CD4-positive, alpha-beta T cell treated with Interleukin-15 for 4 hours (primary cell): ENCODE data around the gene TAOK3.

Experiments used
- DNase-seq: peaks from one replicate; pipeline ENCODE4 v3.0.0-alpha.2; 2020; ENCODE audit warnings: low spot score

The TAOK3 gene

DNA sequence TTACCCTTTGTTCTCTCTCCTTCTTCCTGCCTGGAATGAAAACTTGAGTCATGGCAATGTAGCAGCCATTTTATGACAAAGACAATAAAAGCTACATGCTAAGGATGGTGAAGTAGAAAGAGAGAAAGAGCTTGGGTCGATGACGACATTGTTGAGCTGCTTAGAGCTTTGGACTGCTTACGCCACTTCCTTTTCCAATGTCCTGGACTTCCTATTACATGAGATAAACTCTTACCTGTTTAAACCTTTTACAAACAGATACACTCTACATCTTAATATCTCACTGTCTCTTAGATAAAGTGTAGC is 166.6 kb downstream of the TAOK3 start:
- DNase-seq, result no peak

DNA sequence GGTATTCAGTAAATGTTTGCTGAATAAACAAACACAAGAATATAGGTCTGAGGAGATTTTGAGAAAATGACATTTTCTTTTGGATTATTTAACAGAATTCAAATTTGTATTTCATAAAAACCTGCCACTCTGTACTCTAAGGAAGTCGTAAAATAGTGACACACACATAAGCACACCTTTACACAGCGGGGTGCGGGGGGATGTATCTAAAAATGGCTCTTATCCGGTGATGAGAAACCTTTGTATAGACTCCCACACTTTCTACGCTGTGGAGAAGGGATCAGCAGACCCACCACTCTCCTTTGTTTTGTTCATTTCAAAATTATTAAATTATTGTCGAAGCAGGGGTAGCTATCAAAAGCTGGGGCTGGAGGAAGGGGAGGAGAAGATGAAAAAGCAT is 178.7 kb downstream of the TAOK3 start:
- no peak for DNase-seq

DNA sequence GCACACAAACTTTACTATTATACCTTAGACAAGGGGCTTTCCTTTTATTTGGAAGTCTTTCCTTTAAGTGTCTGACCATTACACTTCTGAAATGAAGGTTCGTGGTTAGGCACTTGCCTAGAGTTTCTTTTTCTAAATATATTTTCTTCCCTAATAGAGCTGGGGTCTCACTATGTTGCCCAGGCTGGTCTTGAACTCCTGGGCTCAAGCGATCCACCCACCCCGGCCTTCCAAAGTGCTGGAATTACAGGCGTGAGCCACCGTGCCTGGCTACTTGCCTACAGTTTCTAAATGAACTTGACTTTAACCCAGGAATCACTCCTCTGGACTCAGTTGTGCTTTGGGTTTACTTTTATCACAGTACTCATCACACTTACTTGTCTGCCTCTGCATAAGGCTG is 179.2 kb downstream of the TAOK3 start:
- DNase-seq, result no peak

DNA sequence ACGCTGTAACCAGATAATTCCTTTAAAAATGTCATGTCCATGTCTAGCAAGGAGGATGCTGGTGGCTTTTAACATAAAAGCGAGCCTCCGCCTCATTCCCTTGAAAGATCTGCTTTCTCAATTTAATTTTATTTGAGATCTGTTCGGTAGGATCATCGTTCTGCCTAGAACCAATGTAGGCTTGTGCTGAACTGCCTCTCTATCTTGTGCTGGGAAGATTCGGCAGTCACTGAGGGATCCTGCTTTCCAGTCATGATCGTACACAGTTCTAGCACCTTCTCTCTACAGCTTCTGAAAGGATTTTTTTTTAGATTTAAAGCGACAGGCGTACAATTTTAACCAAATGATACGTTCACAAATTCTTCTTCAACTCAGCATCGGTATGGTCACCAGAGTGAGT is 182.4 kb downstream of the TAOK3 start:
- DNase-seq, result no peak

DNA sequence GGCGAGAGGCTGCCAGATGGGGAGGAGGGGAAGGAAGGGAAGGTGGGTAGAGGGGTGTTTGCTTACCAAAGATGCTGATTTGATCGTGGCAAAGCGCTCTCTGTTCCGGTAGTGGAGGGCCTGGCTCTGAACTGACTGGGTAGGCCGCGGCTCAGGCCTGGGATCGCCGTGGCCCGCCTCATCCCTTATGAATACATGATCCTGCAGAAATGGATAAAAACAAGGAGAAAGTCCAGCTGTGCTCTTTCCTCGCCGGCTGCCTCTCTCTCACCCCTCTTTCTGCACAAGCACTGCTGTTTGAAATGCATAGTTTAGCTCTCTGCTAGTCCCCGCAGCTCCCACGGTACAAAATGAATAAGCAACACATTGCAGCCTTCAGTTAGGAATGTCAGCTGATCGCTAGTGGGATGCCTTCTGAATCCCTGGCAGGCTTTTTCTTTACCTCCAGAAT is 182.9 kb downstream of the TAOK3 start:
- no peak for DNase-seq

DNA sequence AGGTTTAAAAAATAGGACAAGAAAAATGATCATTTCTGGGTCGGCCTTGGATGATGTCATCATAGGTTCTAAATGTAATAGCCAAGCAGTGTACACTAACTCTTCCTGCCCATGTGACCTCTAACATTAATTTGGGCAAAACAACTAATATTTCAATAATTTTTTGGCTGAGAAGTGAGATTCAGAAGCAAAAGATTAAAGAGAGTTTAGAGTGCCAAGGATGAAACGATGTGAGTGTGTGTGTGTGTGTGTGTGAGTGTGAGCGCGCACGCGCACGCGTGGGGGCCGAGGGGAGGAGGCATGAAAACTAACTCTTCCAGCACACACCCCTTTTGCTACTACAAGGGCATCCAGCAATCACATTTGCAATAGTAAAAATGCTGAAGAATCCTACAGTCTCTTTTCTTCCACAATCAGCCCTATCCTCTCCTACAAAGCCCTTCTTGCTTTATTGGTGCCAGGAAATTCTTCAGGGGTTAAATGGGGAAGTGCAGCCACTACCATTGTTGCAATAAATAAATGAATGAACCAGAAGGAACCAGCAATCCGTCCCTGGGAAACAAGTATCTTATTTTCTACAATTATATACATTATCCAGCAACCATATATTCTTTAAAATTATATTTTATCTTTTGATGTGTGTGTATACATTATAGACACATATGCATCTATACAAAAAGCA is 183.9 kb downstream of the TAOK3 start:
- no peak for DNase-seq

DNA sequence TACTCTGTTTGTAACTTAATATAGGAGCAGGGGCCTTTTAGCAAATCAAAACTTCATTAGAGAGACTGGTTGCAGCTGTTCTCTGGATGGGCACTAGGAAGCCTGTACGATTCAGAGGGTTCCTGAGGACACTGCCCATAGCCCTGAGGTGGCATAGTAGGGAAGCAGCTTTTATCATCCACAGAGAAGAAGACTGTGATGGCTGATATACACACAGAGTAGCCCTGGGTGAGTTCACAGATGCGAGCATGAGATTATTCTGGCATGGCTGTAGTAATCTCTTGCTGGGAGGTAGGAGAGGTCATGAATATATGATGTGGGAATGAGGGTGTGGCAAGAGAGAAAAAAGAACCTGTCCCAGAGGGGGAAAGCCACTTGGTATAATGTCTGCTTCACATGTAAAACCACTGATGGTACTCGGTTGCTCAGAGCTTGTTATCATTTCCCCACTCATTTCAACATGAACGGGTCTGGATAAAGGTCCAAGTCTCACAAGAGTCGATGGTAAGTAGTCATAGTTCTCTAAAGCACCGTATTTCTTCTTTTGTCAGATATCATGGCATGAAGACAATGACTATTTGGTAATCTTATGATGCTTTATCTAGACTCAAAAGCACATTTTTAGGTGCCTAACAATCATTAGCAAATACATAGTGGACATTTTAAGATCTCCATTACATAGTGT is 184.8 kb downstream of the TAOK3 start:
- DNase-seq, result no peak

DNA sequence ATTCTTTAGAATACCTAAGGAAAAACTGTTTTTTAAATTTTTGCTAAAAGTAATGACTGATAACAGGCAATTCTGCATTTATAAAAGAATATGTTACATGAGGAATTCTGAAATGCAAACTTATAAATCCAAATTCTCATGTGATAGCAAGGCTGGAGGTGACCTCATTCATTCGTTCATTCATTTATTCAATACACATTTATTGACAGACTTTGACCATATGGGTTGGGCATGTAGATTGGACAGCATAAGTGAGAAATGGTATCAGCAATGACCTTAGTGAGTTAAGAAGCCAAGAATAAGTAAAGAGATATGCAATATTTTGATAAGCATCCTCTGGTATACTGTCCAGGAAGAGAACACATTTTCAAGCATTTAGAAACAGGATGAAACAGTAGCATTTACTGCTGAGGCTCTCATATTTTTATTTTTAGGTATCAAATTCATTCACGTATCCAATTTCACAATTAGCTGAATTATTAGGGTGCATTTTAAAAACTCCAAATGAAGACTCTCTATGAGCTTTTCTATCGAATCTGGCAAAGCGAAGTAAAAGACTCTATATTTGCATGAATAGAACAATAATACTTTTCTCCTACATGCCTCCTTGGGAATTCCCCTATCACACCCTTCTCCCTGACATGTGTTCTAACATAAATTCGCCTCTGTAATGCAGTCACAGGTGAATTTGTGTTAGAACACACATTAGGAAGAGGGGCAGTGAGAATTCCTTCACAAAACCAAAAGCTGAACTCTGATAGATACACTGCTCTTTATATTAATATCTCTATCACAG is 186.9 kb downstream of the TAOK3 start:
- DNase-seq, result no peak

DNA sequence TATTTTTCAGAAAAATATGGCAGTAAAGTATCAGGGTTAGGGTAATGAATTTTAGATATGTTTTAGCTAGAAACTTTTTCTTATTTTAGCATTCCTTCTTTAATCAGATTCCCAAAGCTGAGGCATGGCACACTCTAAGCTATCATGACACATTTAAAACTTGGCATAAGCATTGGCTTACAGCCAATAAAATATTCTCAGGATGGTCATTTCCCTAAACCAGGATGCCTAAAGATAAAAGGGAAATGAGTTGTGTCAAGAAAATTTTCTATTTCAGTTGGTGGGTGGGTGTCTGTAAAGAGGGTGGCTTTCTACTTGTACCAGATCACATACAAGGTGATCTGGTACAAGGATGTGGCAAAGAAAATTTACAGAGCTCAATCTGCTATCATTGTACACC is 189.0 kb downstream of the TAOK3 start:
- DNase-seq, result no peak

DNA sequence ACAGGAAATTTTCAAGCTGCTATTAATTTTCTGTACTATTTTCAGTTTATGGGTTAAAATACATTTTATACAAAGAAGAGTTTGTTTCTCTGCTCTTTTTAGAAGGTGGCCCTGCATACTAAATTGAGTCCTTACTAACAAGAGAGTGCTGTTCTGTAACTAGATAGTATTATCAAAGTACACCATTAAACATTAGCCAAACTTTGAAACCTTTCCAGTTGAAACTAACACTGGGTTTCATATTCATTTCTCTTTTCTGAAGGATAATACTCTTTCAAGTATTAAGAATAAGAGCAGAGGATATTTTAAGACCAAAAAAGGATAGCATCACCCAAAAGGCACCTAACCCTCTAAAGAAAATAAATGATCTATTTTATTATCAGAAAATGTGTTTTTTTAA is 189.6 kb downstream of the TAOK3 start:
- DNase-seq, result no peak

DNA sequence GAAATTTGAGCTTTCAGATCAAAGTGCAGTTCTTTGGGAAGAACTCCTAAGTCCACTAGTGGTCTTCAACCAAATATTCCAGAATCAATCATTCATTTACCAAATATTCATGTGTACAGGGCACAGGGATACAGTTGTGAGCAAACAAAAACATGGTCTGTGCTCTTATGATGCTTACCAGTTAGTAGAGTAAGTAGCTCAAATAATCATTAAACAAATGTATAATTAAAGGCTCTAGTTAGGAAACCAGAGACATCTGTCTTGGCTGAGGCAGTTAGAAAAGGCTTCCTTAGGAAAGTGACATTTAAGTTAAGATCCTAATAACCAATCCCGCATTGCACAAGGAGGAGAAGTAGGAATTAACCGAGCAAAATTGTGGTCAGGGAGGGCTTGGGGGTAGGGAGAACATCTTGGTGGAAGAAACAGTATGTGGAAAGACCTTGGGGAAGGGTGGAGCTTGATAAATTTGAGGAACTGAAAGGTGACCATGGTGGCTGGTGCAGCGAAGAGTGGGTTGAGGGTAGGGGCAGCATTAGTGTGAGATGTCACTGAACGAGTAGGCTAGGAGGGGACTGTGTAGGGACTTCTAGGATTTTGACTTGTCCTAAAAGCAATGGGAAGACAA is 196.8 kb downstream of the TAOK3 start:
- no peak for DNase-seq

DNA sequence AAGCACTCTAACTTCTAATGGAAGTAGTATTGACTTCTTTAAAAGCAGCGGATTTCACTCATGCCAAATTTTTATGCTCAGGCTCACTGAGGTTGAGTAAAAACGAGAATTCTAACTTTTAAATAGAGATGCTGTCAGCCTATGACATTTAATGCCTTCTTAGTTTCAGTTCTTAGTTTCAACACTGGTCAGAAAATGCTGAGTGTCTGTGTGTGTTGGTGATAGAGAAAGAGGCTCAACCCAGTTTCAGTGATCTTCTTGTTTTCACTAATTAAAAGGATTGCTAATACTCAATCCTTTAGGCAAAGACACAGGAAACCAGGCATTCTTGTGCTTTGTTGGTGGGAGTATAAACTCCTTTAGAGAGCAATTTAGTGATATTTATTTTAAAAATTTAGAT is 205.8 kb downstream of the TAOK3 start:
- DNase-seq, result no peak

DNA sequence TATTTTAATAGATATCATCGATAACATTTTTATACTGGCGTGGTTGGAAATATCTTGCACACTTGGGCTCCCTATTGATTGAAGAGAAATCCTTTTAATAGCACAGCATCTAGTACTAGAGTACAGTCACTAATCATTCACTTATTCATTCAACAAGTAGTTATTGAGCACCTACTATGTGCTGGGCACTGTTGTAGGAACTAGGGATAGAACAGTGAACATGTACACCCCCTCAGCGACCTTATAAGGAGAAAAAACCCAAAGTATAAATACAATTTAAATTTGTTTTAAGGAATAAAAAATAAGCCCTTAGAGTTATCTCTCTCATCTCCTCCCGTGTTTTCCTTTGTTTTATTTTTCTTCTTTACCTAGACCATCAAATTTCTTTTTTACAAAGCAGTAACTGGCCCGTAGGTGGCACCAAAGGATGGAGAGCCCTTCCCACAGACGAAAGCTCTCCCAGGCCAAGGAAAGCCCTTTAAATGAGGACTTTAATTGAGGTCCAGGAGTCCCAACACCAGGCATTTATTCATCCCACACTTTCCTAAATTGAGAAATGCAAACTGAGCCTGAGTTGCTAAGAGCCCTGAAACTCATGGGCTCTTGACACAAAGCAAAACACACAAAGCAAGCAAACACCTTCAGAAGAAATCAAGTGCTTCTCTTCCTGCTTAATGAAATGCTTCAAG is 207.8 kb downstream of the TAOK3 start:
- DNase-seq, result no peak

DNA sequence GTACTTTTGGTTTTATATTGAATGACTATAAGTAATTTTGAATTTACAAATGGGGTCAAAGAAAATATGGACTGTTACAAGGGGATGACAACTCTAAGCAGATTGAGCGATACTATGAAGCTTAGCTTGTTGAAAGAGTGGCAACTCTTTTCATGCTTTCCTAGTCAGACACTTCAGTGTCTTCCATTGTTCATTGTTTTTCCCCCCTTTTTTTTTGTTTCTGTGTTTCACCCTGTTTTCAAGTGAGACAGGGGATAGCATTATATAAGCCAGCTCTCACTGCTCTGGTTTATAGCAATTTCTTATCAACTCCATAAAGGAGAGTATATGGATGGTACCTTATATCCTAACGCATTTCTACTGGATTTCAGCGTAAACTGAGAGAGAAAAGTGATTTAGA is 212.2 kb downstream of the TAOK3 start:
- no peak for DNase-seq

DNA sequence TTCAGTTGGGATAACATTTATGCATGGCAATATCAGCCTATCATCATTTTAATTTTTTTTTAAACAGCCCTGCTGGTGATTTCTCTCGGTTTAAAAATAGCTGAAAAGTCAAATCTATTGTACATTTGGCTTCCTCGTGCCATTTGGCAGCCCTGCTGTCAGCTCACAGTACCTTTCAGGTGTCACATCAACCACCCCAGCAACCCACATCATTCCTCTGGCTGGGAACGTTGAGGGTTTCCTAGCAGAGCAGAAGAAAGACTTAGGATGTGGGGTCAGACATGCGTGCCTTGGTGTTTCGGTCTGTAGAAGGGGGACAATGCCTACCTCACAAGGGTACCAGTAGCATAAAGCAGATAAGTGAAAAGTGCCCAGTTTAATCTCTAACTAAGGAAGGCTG is 221.0 kb downstream of the TAOK3 start:
- no peak for DNase-seq

DNA sequence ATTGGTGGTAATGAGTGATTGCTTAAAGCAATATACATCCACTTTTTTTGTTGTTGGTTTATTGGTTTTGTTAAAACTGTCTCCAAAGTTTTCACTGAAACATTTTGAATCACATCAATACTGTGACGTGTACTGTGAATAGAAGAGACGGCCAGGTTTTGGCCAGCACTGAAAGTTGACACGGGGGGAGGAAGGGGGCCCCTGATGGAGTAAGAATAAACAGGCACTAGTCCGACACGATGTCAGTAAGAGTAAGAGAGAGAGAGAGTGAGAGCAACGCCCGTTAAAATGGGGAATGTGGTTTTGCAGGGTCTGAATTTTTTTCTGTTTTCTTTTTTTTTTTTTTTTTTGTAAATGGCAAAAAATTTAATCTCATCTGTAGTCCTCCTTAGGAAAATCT is 222.1 kb downstream of the TAOK3 start:
- no peak for DNase-seq

DNA sequence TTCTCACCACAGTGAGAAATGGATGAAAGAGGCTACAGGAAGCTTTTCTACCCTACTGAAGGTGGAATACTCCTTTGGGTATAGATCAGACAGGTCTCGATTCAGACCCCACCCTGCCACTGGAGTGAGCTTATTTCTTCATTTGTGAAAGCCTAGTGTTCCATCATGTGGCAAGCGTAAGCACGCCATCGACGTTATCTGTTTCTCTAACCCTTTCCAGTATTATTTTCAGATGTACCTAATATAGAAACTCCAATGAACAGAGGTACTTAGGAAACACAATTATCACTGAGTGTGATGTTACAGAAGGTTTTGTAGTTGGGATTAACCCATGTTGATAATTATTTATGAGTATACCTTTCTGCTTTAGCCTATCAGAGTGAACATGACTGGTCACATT is 224.4 kb downstream of the TAOK3 start:
- no peak for DNase-seq

DNA sequence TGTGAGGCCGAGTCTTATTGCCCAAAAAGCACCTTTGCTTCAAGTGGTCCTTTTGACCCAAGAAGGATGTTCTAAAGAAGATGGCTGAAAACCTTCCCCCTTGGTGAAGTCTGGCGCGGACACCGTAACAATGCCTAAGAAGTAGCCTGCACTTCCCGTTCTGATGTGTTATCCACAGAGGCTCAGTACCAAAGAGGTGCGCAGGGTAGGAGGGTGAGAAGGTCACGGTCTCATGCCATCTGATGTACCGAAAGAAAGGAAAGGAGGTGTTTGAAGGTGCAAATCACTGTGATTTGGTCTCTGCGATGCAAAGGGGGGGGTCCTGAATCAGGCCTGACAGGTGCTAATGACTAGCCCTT is 226.9 kb downstream of the TAOK3 start:
- DNase-seq, result no peak

DNA sequence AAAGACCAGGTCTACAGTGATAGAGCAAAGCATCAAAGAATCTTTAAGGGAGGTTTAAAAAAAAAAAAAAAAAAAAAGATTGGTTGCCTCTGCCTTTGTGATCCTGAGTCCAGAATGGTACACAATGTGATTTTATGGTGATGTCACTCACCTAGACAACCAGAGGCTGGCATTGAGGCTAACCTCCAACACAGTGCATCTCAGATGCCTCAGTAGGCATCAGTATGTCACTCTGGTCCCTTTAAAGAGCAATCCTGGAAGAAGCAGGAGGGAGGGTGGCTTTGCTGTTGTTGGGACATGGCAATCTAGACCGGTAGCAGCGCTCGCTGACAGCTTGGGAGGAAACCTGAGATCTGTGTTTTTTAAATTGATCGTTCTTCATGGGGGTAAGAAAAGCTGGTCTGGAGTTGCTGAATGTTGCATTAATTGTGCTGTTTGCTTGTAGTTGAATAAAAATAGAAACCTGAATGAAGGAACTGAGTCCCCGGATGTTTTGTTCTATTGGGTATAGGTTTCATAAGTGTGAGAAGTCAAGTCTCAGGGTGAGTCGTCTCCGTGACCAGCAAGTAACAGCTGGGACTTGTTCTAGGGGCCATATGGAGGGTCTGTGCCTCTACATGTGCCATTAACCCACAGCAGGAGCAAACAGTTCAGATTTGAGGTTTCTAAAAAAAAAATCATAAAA is 227.5 kb downstream of the TAOK3 start:
- DNase-seq, result no peak

DNA sequence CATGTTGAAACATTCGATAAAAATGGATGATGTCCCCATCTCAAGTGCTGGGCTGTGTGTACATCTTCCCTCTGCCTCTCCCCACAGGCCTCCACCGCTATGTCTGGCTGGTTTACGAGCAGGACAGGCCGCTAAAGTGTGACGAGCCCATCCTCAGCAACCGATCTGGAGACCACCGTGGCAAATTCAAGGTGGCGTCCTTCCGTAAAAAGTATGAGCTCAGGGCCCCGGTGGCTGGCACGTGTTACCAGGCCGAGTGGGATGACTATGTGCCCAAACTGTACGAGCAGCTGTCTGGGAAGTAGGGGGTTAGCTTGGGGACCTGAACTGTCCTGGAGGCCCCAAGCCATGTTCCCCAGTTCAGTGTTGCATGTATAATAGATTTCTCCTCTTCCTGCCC is 228.2 kb downstream of the TAOK3 start:
- no peak for DNase-seq

DNA sequence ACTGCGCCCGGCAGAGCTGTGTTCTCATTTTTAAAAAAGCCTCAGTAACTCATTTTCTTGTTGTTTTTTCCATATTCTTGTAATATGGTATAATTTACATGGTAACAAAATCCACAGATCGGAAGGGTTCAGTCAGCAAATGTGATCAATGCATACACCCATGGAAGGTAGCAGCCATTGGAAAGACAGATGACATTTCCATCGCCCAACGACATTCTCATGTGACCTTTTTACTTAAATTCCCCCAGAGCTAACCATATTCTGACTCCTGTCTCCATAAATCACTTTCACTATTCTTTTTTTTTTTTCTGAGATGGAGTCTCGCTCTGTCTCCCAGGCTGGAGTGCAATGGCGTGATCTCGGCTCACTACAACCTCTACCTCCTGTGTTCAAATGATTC is 231.9 kb downstream of the TAOK3 start:
- no peak for DNase-seq

DNA sequence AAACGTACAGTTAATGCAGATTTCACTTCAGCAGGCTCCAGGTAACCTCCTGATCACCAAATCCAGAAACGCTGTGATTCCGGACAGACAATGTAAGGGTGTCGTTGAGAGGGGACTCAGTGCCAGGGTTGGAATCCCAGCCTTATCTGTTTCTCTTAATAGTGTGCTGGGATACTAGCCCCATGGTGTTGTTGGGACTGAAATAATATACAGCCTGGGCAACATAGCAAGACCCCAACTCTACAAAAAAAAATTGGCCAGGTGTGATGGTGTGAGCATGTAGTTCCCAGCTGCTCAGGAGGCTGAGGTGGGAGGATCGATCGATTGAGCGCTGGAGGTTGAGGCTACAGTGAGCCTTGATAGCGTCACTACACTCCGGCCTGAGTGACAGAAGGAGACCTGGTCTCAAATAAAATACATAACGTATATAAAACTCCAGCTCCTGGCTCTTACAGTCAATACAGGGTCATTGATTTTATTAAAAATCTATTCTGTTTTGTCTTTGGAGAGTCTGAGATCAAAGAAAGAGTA is 235.5 kb downstream of the TAOK3 start:
- DNase-seq, result no peak
